HG03378 (cell line): ENCODE results near the gene C1orf87.

Experiments used
- ATAC-seq: cut with Tn5 transposase; IDR thresholded peaks from one replicate; pipeline ENCODE4 v1.9.1; 2021; ENCODE audit warnings: mild to moderate bottlenecking, moderate library complexity; ENCODE audit not compliant: unreplicated experiment

C1orf87 gene

GRCh38 chr1:60063561-60063960 is 10.0 kb downstream of the C1orf87 start:
- no peak for ATAC-seq

- ATAC-seq = no peak
Observed at GRCh38 chr1:60059468-60059867, 14.1 kb downstream of the C1orf87 start.

- ATAC-seq = no peak
Observed at GRCh38 chr1:60055336-60055735, 18.2 kb downstream of the C1orf87 start.

- no peak for ATAC-seq
Observed at GRCh38 chr1:60054374-60054773, 19.2 kb downstream of the C1orf87 start.

GRCh38 chr1:60052601-60053000 is 21.0 kb downstream of the C1orf87 start:
- no peak for ATAC-seq

- no peak for ATAC-seq
Observed at GRCh38 chr1:60051191-60051590, 22.4 kb downstream of the C1orf87 start.

- no peak for ATAC-seq
Observed at GRCh38 chr1:60049188-60049587, 24.4 kb downstream of the C1orf87 start.

- ATAC-seq = no peak
Observed at GRCh38 chr1:60044881-60045280, 28.7 kb downstream of the C1orf87 start.

GRCh38 chr1:60041783-60042182 is 31.8 kb downstream of the C1orf87 start:
- ATAC-seq = no peak

- ATAC-seq = no peak
Observed at GRCh38 chr1:60037669-60038068, 35.9 kb downstream of the C1orf87 start.

GRCh38 chr1:60036856-60037460 is 36.6 kb downstream of the C1orf87 start:
- no peak for ATAC-seq

GRCh38 chr1:60035921-60036320 is 37.6 kb downstream of the C1orf87 start:
- no peak for ATAC-seq

- ATAC-seq = no peak
Observed at GRCh38 chr1:60034999-60035398, 38.6 kb downstream of the C1orf87 start.

GRCh38 chr1:60033066-60033465 is 40.5 kb downstream of the C1orf87 start:
- ATAC-seq = no peak

- no peak for ATAC-seq
Observed at GRCh38 chr1:60031146-60031545, 42.4 kb downstream of the C1orf87 start.

- ATAC-seq = no peak
Observed at GRCh38 chr1:60025552-60025951, 48.0 kb downstream of the C1orf87 start.

GRCh38 chr1:60017508-60018205 is 55.9 kb downstream of the C1orf87 start:
- no peak for ATAC-seq

- no peak for ATAC-seq
Observed at GRCh38 chr1:60010690-60011089, 62.9 kb downstream of the C1orf87 start.

GRCh38 chr1:60008500-60008899 is 65.1 kb downstream of the C1orf87 start:
- no peak for ATAC-seq

GRCh38 chr1:60000625-60001024 is 72.9 kb downstream of the C1orf87 start:
- ATAC-seq = no peak

GRCh38 chr1:59999746-60000145 is 73.8 kb downstream of the C1orf87 start:
- no peak for ATAC-seq

- ATAC-seq = no peak
Observed at GRCh38 chr1:59999006-59999405, 74.6 kb downstream of the C1orf87 start.
